ENCODE results near the gene TMEM178B. TPM values are rescaled to one million over a fixed set of nuclear protein-coding genes. Genes with fewer than 3 reads are reported as not detected.

The TMEM178B gene
- total RNA-seq, 2 experiments from 2014 or later, result 0.06 TPM; not detected in 1

DNA sequence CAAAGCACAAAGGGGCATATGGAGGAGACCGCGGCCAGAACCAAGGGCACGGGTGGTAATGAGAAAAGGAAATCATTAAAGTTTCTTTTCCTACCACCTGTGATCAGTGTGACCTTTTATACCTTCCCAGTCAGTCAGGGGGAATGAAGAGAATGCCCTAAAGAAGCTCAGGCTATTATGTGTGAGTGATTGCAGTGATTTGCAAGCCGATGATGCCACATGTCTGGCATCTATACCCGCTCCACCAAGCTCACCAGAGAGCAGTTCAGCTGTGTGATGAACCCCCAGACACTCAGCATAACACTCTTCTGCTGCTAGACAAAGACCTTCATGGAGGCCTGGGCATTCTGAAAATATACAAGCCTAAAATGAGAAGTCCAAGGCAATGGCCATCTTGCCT is 371.1 kb downstream of the TMEM178B start:
- Mint-ChIP-seq H3K4me3 (no peak overlapping the region), H3K4me1 (no peaks in the 10 kb centered on the region), H3K27ac (no peak overlapping the region), H3K27me3 (peaks cover 11% of the 10 kb centered on the region), H3K36me3 (no peaks in the 10 kb centered on the region), H3K9me3 (no peaks in the 10 kb centered on the region)
- no peak for DNase-seq
- no peak for ATAC-seq (ENCODE audit: low read depth)
- POLR2A ChIA-PET, result no interaction called here

DNA sequence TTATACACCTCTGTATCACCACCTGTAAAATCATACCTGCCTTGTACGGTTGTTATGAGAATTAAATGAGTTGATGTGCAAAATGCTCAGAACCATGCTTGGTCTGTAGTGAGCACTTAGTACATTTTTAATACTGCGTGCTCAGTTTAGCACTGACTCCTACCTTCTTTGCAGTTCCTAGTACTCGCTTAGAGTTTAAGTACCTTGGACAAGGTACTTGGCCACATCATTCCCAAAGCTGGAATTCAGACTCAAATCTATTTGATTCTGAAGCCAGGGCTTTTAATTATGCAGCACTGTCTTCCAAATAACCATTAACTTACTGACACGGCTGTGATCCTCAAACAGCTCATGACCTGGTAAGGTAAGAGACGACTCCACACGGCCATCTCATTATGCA is 377.4 kb downstream of the TMEM178B start:
- H3K27me3 Mint-ChIP-seq, result peaks cover 8% of the 10 kb centered on the region
- no peak for ATAC-seq (ENCODE audit: low read depth)
- POLR2A ChIA-PET, result no interaction called here
- H3K9me3 Mint-ChIP-seq, result no peaks in the 10 kb centered on the region
- no peak for DNase-seq
- H3K4me3 Mint-ChIP-seq, result no peak overlapping the region
- H3K27ac Mint-ChIP-seq, result no peak overlapping the region
- H3K36me3 Mint-ChIP-seq, result no peaks in the 10 kb centered on the region
- no peaks in the 10 kb centered on the region for H3K4me1 Mint-ChIP-seq

DNA sequence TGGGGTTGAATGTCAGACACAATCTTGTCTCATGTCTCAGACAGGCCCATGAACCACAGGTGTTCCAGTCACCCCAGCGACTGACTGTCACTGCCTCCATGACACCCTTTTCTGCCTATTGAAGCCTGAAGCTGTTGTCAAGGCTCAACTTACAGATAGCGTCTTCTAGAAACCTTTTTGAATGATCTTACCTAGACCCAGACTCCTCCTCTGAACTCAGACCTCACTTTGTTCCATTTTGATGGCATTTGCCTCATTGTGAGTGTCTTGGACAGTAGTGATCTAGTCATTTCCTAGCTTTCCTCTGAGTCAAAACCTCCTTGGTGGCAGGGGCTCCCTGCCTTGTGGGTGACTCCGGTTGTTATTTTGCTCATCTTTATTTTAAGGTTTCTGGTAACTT is 379.0 kb downstream of the TMEM178B start:
- H3K9me3 Mint-ChIP-seq, result no peaks in the 10 kb centered on the region
- no peaks in the 10 kb centered on the region for H3K36me3 Mint-ChIP-seq
- POLR2A ChIA-PET, result no interaction called here
- H3K27ac Mint-ChIP-seq, result no peak overlapping the region
- no peak for ATAC-seq (ENCODE audit: low read depth)
- peaks cover 8% of the 10 kb centered on the region for H3K27me3 Mint-ChIP-seq
- no peaks in the 10 kb centered on the region for H3K4me1 Mint-ChIP-seq
- DNase-seq, result no peak
- H3K4me3 Mint-ChIP-seq, result no peak overlapping the region

DNA sequence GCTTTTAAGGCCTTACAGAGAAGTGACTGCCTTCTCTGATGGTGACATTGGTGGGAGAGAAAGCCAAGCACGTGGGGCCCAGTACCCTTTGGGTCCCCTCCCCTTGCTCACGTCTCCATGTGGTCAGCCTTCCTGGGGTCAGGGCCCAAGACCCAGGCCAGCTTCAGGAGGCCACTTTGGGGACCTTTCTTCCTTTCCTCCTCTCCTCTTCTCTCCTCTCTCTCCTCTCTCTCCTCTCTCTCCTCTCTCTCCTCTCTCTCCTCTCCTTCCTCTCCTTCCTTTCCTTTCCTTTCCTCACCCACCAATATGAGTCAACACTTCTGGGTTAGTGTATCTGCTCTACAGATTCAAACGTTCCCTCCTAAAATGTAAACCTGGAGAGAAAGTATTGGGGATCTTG is 380.5 kb downstream of the TMEM178B start:
- DNase-seq, result no peak
- Mint-ChIP-seq H3K27ac (no peak overlapping the region), H3K9me3 (no peaks in the 10 kb centered on the region), H3K36me3 (no peaks in the 10 kb centered on the region), H3K4me3 (no peak overlapping the region), H3K27me3 (peaks cover 8% of the 10 kb centered on the region), H3K4me1 (no peaks in the 10 kb centered on the region)
- POLR2A ChIA-PET, result no interaction called here
- ATAC-seq (ENCODE audit: low read depth), result no peak

DNA sequence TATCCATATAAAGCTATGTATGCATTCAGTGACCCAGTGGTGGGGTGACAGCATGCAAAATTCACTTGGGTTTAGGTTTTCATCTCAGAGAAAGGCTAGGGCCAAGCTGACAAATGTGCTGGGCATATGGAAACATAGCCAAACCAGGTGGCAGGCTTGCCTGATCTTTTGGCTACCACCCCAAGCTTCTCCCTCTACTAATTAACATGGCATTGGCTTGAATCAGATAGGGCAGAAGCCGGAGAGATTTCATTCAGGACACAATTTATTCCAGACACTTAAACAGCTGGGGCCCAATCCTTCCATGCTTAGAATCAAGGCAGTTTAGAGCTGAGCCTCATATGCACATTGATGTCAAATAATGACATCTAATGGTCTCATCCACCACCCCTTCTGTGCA is 381.9 kb downstream of the TMEM178B start:
- H3K27me3 Mint-ChIP-seq, result peaks cover 8% of the 10 kb centered on the region
- no peak for ATAC-seq (ENCODE audit: low read depth)
- no peaks in the 10 kb centered on the region for H3K9me3 Mint-ChIP-seq
- DNase-seq, result no peak
- H3K4me3 Mint-ChIP-seq, result no peak overlapping the region
- no peaks in the 10 kb centered on the region for H3K4me1 Mint-ChIP-seq
- POLR2A ChIA-PET, result no interaction called here
- H3K36me3 Mint-ChIP-seq, result no peaks in the 10 kb centered on the region
- no peak overlapping the region for H3K27ac Mint-ChIP-seq

DNA sequence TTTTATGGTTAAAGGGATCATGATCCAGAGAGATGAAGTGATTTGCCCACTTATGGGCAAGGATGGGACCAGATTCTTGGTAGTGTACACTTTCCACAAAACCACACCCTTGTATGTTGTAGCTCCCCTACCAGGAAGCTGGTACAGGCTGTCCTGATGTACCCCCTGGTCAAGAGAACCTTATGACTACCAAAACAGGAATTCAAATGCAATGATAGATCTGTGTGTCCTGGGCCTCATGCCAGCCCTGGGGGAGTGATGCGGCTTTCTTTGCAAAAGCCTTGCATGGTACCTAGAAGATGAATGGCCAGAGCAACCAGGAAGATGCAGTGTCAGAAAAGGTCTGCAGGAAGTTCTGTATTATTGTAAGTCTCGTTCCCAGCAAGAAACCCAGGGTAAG is 382.4 kb downstream of the TMEM178B start:
- DNase-seq (no peak), ATAC-seq (ENCODE audit: low read depth) (no peak)
- no peaks in the 10 kb centered on the region for H3K4me1 Mint-ChIP-seq
- POLR2A ChIA-PET, result no interaction called here
- no peak overlapping the region for H3K4me3 Mint-ChIP-seq
- peaks cover 8% of the 10 kb centered on the region for H3K27me3 Mint-ChIP-seq
- no peak overlapping the region for H3K27ac Mint-ChIP-seq
- no peaks in the 10 kb centered on the region for H3K36me3 Mint-ChIP-seq
- no peaks in the 10 kb centered on the region for H3K9me3 Mint-ChIP-seq

DNA sequence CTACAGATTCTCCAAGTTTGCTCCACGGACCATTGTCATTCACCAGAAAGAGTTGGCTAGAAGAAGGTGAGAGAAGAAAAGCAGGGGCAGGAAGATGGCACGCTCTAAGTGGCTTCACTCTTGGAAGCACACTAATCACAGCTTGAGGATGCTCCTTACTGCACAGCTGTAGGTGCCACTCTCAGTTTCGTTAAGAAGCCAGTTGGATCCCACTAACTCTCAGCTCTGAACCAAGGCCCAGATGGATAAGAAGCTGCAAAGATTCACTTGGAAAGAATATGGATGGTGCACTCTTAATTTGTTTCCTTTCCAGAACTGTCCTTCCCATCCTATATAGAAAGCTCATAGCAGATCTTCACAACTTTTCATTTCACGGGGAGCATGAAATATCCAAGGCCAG is 382.8 kb downstream of the TMEM178B start:
- H3K4me3 Mint-ChIP-seq, result no peak overlapping the region
- DNase-seq, result no peak

DNA sequence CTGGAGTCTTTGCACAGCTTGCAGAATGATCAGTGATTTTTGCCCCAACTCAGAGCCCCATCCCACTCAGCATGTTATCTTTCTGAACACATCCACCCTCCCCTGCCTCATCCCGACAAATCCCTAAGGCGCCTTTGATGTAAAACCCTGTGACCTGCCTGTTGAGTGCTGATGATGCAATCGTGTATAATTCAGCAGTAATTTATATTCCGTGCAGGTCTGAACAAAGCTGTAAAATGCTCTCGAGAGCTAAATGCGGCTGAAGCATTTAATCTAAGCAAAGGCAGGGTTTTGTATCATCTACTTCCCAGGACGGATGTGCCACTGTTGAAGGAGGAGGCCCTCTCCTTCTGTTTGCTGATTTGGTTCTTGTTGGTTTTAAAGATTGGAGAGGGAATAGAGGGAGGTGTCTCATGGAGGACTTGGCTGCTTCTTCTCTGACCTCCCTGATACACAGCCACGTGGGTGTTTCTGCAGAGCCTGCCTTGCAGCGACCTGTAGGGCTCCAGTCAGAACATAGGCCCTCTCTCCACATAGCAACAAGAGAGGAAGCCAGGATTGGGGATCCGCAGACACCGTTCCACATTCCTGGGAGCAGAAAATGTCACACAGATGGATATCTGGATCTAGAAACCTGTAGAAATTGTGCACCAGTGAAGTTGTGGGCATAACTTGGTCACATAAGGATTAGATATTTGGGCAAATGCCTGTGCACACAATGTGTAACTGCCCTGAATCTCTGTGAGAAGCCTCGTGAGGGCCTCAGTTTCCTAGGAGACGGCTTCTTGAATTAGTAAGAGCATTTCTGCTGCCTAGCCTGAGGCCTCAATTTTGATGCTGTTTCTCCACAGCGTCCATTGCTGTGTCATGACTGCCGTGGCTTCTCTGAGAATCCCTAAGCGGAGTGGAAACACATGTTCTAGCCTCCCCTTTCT is 387.2 kb downstream of the TMEM178B start:
- POLR2A ChIA-PET, result no interaction called here
- H3K9me3 Mint-ChIP-seq, result no peaks in the 10 kb centered on the region
- H3K36me3 Mint-ChIP-seq, result no peaks in the 10 kb centered on the region
- no peak overlapping the region for H3K27ac Mint-ChIP-seq
- no peaks in the 10 kb centered on the region for H3K27me3 Mint-ChIP-seq
- ATAC-seq (ENCODE audit: low read depth) (no peak), DNase-seq (no peak)
- no peaks in the 10 kb centered on the region for H3K4me1 Mint-ChIP-seq
- no peak overlapping the region for H3K4me3 Mint-ChIP-seq

More for the DNA sequence above, 382.8 kb downstream of the TMEM178B start:
- Mint-ChIP-seq H3K36me3 (no peaks in the 10 kb centered on the region), H3K9me3 (no peaks in the 10 kb centered on the region), H3K27ac (no peak overlapping the region), H3K27me3 (peaks cover 8% of the 10 kb centered on the region), H3K4me1 (no peaks in the 10 kb centered on the region)
- POLR2A ChIA-PET, result no interaction called here
- ATAC-seq (ENCODE audit: low read depth), result no peak

DNA sequence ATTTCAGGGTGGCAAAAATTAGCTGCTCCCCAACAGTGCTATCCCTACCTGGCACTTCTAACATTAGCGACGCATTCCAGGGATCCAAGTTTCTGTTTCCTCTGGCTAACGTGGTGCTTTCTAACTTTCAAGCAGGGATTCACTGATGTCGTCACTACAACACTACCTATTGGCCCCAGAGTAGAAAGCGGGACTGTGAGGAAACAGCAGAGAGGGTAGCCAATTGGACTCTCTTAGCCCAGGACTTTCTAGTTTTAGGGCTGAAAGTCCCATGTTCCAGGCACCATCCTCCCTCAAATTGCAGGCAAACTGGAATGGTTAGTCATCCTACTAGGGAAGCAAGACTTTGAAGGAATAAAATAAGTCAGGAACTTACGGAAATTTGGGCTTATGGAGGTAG is 388.1 kb downstream of the TMEM178B start:
- no peak for ATAC-seq (ENCODE audit: low read depth)
- no peaks in the 10 kb centered on the region for H3K9me3 Mint-ChIP-seq
- no peaks in the 10 kb centered on the region for H3K27me3 Mint-ChIP-seq
- POLR2A ChIA-PET, result no interaction called here
- no peak for DNase-seq
- no peak overlapping the region for H3K4me3 Mint-ChIP-seq
- H3K4me1 Mint-ChIP-seq, result no peaks in the 10 kb centered on the region
- H3K27ac Mint-ChIP-seq, result no peak overlapping the region
- no peaks in the 10 kb centered on the region for H3K36me3 Mint-ChIP-seq

DNA sequence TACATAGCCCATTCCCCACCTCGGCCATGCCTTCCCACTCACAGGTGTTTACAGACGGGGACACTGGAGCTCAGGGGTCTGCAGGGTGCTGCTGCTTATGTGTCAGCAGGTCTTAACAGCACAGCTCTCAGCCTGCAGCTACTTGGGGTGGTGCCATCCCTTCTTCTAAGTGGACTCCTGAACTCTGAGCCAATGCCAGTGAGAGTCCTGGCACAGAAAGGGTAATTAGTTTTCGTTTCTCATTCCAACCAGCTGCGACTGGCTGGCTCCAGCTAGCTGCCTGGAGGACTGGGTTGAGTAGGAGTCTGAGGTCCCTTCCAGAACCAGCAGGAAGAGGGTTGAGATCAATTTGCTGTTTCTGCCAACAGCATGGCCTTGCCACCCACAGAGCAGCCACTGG is 389.1 kb downstream of the TMEM178B start:
- no peak overlapping the region for H3K27ac Mint-ChIP-seq

DNA sequence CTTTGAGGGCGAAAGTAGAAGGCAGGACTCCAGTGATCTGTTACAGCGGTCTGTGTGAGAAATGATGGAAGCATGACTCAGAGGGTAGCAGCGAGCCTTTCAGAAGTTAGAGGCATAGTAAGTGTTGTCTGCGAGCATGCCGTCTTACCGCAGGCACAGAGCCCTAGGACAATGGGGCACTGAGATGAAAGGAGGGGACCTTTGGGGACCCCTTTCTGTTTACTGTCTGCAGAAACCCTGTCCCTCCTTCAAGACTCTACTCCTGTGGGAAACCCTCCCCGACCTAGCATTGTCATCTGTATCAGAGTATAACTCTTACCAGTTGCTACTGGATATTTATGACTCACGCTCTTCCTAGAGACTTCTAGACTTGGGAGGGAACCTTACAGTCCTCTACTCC is 390.1 kb downstream of the TMEM178B start:
- Mint-ChIP-seq H3K27me3 (peaks cover 2% of the 10 kb centered on the region), H3K9me3 (no peaks in the 10 kb centered on the region), H3K36me3 (no peaks in the 10 kb centered on the region), H3K27ac (no peak overlapping the region), H3K4me3 (no peak overlapping the region), H3K4me1 (no peaks in the 10 kb centered on the region)
- ATAC-seq (ENCODE audit: low read depth) (no peak), DNase-seq (no peak)
- POLR2A ChIA-PET, result no interaction called here

More for the DNA sequence above, 389.1 kb downstream of the TMEM178B start:
- Mint-ChIP-seq H3K4me1 (no peaks in the 10 kb centered on the region), H3K4me3 (no peak overlapping the region), H3K9me3 (no peaks in the 10 kb centered on the region), H3K36me3 (no peaks in the 10 kb centered on the region), H3K27me3 (peaks cover 2% of the 10 kb centered on the region)
- POLR2A ChIA-PET, result interaction anchor here (0.6 kb wide), 1 partner anchor 63 kb away, joined by 4 read pairs; no protein-coding TSS in a partner anchor
- ATAC-seq (ENCODE audit: low read depth) (no peak), DNase-seq (no peak)

DNA sequence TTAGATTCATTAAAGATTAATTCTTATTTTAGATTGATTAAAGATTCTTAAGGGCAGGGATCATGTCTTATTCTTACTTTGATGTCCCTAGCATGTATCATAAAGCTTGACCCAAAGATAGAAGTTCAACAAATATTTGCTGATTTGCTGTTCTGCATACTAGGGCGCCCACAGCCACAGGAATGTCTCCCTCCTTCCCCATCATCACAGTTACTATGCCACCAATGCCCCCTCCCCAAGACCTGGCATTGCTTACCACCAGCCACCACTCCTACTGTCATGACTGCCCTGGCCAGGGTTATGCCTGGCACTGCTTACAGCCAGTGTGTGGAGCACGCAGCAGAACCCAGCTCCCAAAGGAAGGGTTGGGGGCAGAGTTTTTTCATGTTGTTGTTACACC is 390.7 kb downstream of the TMEM178B start:
- H3K4me1 Mint-ChIP-seq, result no peaks in the 10 kb centered on the region
- no peak for DNase-seq
- ATAC-seq (ENCODE audit: low read depth), result no peak
- no peaks in the 10 kb centered on the region for H3K36me3 Mint-ChIP-seq
- no peak overlapping the region for H3K4me3 Mint-ChIP-seq
- H3K27me3 Mint-ChIP-seq, result peaks cover 2% of the 10 kb centered on the region
- no peaks in the 10 kb centered on the region for H3K9me3 Mint-ChIP-seq
- POLR2A ChIA-PET, result no interaction called here
- H3K27ac Mint-ChIP-seq, result no peak overlapping the region

DNA sequence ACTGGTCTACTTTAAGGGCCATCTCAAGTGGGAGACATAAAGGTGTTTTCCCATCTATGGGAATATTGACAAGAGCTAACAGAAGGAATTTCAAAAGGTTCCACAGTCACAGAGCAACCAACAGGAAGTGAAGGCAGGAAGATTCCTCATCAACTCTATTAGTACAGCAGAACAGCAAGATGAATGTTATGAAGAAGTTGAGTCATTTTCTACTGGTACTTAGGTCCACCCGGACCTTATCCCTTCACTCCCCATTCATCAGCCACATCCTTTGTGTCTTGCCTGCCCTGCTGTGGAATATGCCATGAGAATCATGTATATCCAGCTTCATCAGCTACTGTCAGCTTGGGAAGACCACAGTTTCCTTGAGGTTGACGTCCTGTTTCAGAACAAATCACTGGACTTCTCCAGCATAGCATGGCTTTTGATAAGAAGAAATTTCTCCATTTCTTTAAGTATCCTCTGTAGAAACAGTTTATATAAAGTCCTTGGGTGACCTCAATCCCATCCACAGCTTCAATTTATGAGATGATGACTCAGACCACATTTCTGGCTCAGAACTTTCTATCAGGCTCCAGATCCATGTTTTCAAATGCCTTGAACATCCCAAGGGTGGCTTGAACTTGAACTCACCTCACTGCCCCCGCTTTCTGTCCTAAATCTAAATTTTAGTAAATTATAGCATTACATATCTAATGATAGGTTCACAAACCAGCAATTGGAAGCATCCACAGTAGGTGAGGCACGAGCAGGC is 392.5 kb downstream of the TMEM178B start:
- Mint-ChIP-seq H3K27me3 (peaks cover 2% of the 10 kb centered on the region), H3K36me3 (no peaks in the 10 kb centered on the region), H3K4me1 (no peaks in the 10 kb centered on the region), H3K9me3 (no peaks in the 10 kb centered on the region), H3K27ac (no peak overlapping the region), H3K4me3 (no peak overlapping the region)
- no peak for DNase-seq
- POLR2A ChIA-PET, result no interaction called here
- no peak for ATAC-seq (ENCODE audit: low read depth)

DNA sequence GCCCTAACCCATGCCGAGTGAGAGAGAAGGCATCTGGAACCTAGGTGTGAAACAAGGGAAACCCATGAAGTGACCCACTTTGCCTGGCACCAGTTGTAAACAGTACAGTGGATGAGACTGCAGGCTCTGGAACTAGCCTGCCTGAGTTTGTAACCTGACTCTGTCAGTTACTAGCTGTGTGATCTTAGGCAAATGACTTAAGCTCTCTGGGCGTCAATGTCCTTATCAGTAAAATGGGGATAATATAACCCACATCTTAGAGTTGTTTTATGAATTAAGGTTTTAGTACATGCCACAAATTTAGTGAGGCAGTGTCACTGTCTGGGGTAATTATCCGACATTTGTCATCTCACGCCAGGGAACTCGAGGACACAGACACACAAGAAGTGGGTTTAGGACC is 394.5 kb downstream of the TMEM178B start:
- Mint-ChIP-seq H3K36me3 (no peaks in the 10 kb centered on the region), H3K27ac (no peak overlapping the region), H3K27me3 (peaks cover 6% of the 10 kb centered on the region), H3K4me3 (no peak overlapping the region), H3K4me1 (no peaks in the 10 kb centered on the region), H3K9me3 (no peaks in the 10 kb centered on the region)
- POLR2A ChIA-PET, result no interaction called here
- DNase-seq (no peak), ATAC-seq (ENCODE audit: low read depth) (no peak)

All from activated naive CD8-positive, alpha-beta T cell treated with anti-CD3 and anti-CD28 coated beads, Interleukin-2, amount 10 ng/mL, durations not matched to agents 7 days and 5 days (primary cell).